Left lung (tissue), 10 donors: ENCODE data around the gene ATP11B. TPM values are rescaled to one million over a fixed set of nuclear protein-coding genes. Genes with fewer than 3 reads are reported as not detected.

Experiments used
- ATAC-seq: fragments of 200-7000 bp; cut with Tn5 transposase; one replicate; pipeline ENCODE4 v1.9.1; 2020; ENCODE audit warnings: moderate library complexity
- DNase-seq, 4 donors: peaks; one replicate each; pipeline ENCODE4 v3.0.0-alpha.2; 2013 to 2020
- H3K27ac ChIP-seq, 2 donors: fragments of 200-600 bp; sonication (generic) in 1 of 2; one replicate each; pipeline versions ENCODE4 v1.5.0 to v1.8.0; 2020 to 2021
- H3K27me3 ChIP-seq, 2 donors: fragments of 200-600 bp; sonication (generic) in 1 of 2; one replicate each; pipeline versions ENCODE4 v1.5.0 to v1.8.0; 2020 to 2021
- H3K36me3 ChIP-seq, 2 donors: fragments of 200-600 bp; sonication (generic) in 1 of 2; one replicate each; pipeline versions ENCODE4 v1.5.0 to v1.8.0; 2020 to 2021
- H3K4me1 ChIP-seq, 2 donors: fragments of 200-600 bp; one replicate each; pipeline ENCODE4 v1.8.0; 2021
- H3K4me3 ChIP-seq, 2 donors: fragments of 200-600 bp; sonication (generic) in 1 of 2; one replicate each; pipeline versions ENCODE4 v1.5.0 to v1.8.0; 2020 to 2021; ENCODE audit warnings: mild to moderate bottlenecking in 1 of 2
- H3K9me3 ChIP-seq, 2 donors: fragments of 200-600 bp; sonication (generic) in 1 of 2; one replicate each; pipeline versions ENCODE4 v1.5.0 to v1.8.0; 2020 to 2021
- intact Hi-C, 2 donors: fragments of 100-400 bp; cut with DNase I; formaldehyde crosslinking; loops; one replicate each; pipeline versions ENCODE4 v1.11.2 to v1.14.2; 2022
- polyA plus RNA-seq, 6 donors: library from polyadenylated mRNA; unstranded; fragments of 120-200 nt; gene quantifications; one replicate each; pipeline ENCODE4 v1.2.1, GENCODE V29; 2013; ENCODE audit not compliant: insufficient read length in 6 of 6
- total RNA-seq, 2 donors: library from RNA; stranded (reverse); fragmentation: NEBNext Ultra II Directional; extraction: Animal tissue kit (Norgen Biotek cat#: 25700); gene quantifications; one replicate each; pipeline ENCODE4 v1.2.1, GENCODE V29; 2021
- TF ChIP-seq, protein P1 (sequence below), 2 donors: fragments of 200-600 bp; sonication (generic) in 1 of 2; IDR thresholded peaks; one replicate each; pipeline versions ENCODE4 v1.5.0 to v1.8.0; 2021; ENCODE audit warnings: antibody characterized with exemption in 2 of 2
- donor health status: DM: no; HTN: yes; CAD: no.
- donor health status: DM: no; HTN: no; CAD: no.

ATP11B gene
- total and polyA plus RNA-seq, 8 donors = 53.9 to 85.0 (median 60.7) TPM

- H3K9me3 ChIP-seq = no peaks in the 10 kb centered on the region
- peaks cover 0 to 34% of the 10 kb centered on the region in 2 donors for H3K4me1 ChIP-seq
- H3K36me3 ChIP-seq = no peaks in the 10 kb centered on the region
- DNase-seq = no peak
- no peak overlapping the region for H3K4me3 ChIP-seq
- H3K27me3 ChIP-seq = no peaks in the 10 kb centered on the region
- intact Hi-C loops = no loop called here
- H3K27ac ChIP-seq = no peak overlapping the region
- TF ChIP-seq, protein P1, sequence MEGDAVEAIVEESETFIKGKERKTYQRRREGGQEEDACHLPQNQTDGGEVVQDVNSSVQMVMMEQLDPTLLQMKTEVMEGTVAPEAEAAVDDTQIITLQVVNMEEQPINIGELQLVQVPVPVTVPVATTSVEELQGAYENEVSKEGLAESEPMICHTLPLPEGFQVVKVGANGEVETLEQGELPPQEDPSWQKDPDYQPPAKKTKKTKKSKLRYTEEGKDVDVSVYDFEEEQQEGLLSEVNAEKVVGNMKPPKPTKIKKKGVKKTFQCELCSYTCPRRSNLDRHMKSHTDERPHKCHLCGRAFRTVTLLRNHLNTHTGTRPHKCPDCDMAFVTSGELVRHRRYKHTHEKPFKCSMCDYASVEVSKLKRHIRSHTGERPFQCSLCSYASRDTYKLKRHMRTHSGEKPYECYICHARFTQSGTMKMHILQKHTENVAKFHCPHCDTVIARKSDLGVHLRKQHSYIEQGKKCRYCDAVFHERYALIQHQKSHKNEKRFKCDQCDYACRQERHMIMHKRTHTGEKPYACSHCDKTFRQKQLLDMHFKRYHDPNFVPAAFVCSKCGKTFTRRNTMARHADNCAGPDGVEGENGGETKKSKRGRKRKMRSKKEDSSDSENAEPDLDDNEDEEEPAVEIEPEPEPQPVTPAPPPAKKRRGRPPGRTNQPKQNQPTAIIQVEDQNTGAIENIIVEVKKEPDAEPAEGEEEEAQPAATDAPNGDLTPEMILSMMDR (IDR thresholded peaks at IDR 0.05) = no peak
- ATAC-seq = no peak
Observed at GRCh38 chr3:182809531-182809930, 16.2 kb downstream of the ATP11B start.

DNA sequence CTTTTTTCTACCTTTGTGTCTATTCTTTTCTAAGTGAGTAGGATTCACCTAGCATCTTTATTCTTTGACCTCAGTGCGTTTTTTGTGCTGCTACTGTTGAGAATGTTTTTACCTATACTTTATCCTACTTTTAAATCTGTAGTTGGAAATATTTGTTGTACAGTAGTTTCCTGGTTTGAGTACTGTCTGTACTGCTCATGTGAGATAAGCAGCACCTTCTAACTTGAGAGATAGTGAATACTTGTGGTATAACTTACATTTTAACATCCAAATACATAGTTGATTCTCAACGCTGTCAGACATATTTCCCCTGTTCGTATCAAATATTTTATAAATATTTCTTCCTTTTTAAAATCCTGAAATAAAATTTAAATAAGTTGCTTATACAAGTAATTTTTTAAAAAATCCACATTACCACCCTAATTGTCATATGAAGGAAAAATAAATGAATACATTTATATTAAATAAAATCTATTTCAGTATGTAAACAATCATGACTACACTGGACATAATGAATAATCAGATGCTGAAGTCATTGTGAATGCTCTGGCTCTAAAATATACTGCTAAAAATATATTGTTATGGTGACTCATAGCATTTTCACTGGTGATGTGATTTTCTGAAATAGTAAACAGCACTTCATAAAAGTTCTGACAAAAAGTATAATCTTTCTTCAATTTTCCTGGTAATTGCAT is 17.4 kb downstream of the ATP11B start:
- no peak overlapping the region for H3K27ac ChIP-seq
- DNase-seq (no peak), ATAC-seq (no peak)
- H3K9me3 ChIP-seq = no peaks in the 10 kb centered on the region
- peaks cover 0 to 34% of the 10 kb centered on the region in 2 donors for H3K4me1 ChIP-seq
- TF ChIP-seq, protein P1 (IDR thresholded peaks at IDR 0.05) = no peak
- no peaks in the 10 kb centered on the region for H3K27me3 ChIP-seq
- intact Hi-C loops = no loop called here
- no peak overlapping the region for H3K4me3 ChIP-seq
- no peaks in the 10 kb centered on the region for H3K36me3 ChIP-seq

DNA sequence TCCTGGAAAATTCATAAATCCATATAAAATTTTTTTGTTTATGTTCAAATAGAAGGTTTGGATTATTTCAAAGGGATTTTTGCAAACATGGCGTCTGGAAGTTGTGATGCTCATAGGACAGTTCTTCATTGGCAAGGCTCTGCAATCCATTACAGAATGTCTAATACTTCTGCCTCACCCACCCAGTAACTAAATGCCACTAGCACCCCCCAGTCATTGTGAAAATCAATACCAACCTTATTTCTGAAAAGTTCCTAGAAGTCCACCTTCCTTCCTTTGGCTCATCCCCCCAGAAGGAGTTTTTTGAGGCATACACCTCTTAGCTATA is 17.9 kb downstream of the ATP11B start:
- no peaks in the 10 kb centered on the region for H3K27me3 ChIP-seq
- no peaks in the 10 kb centered on the region for H3K9me3 ChIP-seq
- no peaks in the 10 kb centered on the region for H3K36me3 ChIP-seq
- TF ChIP-seq, protein P1 (IDR thresholded peaks at IDR 0.05) = no peak
- H3K27ac ChIP-seq = no peak overlapping the region
- intact Hi-C loops = no loop called here
- H3K4me1 ChIP-seq = peaks cover 0 to 34% of the 10 kb centered on the region in 2 donors
- ATAC-seq (no peak), DNase-seq (no peak)
- no peak overlapping the region for H3K4me3 ChIP-seq

DNA sequence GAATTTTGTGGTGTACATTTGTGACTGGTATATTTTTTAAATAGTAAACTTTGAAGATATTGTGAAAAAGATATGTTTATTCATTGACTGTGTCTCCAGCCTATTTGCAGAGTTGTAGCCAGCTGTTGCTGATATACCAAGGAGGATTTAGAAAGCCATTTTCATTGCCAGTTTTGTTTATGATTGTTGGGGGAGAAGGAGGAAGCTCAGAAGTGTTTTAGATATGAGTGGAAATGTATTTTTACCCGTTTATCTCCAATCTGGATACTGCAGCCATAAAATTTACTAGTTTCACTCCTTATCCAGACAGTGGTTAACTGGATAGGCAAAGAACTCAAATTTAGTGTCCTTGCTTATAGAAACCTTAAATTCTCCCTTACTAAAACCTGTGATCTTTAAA is 18.8 kb downstream of the ATP11B start:
- Histone ChIP-seq H3K4me1 (peaks cover 0 to 30% of the 10 kb centered on the region in 2 donors), H3K4me3 (no peak overlapping the region), H3K36me3 (no peaks in the 10 kb centered on the region), H3K9me3 (no peaks in the 10 kb centered on the region), H3K27me3 (no peaks in the 10 kb centered on the region), H3K27ac (no peak overlapping the region)
- TF ChIP-seq, protein P1 (IDR thresholded peaks at IDR 0.05) = no peak
- DNase-seq (no peak), ATAC-seq (no peak)
- intact Hi-C loops = no loop called here

GRCh38 chr3:182814419-182815062 is 21.2 kb downstream of the ATP11B start:
- H3K4me3 ChIP-seq = no peak overlapping the region
- intact Hi-C loops = no loop called here
- peaks cover 0 to 20% of the 10 kb centered on the region in 2 donors for H3K4me1 ChIP-seq
- no peak for ATAC-seq
- H3K27ac ChIP-seq = no peak overlapping the region
- TF ChIP-seq, protein P1 (IDR thresholded peaks at IDR 0.05) = no peak
- H3K27me3 ChIP-seq = no peaks in the 10 kb centered on the region
- DNase-seq = no peak
- no peaks in the 10 kb centered on the region for H3K9me3 ChIP-seq
- H3K36me3 ChIP-seq = no peaks in the 10 kb centered on the region
